OCI-LY7 (cell line): ENCODE data around the gene LRFN5. TPM values are rescaled to one million over a fixed set of nuclear protein-coding genes. Genes with fewer than 3 reads are reported as not detected.

ENCODE experiments used
- BruUV-seq: library from RNA; stranded (reverse); fragments of 400-500 nt; replicated peaks from 2 replicates; lab custom pipeline; 2021; lab: Mats Ljungman, UMichigan
- CTCF ChIA-PET: fragments of 300-600 bp; sonication (Branson Sonifier 250); formaldehyde crosslinking; loops from one replicate; lab custom pipeline; 2022; ENCODE audit warnings: antibody characterized with exemption; ENCODE audit not compliant: unreplicated experiment; lab: Charles Lee
- POLR2A ChIA-PET: fragments of 300-600 bp; sonication (Branson Sonifier 250); formaldehyde crosslinking; loops from one replicate; lab custom pipeline; 2022; ENCODE audit warnings: antibody characterized with exemption; lab: Charles Lee
- DNase-seq: peaks from one replicate; pipeline ENCODE4 v3.0.0-alpha.2; 2015; ENCODE audit warnings: low spot score
- H2AFZ ChIP-seq: fragments of 200-600 bp; sonication (generic), shearing (Covaris generic); 2 replicates; pipeline ENCODE4 v1.6.1; 2014; ENCODE audit warnings: mild to moderate bottlenecking, antibody characterized with exemption, low read length, moderate library complexity
- H3K27ac ChIP-seq: fragments of 200-600 bp; sonication (generic); 2 replicates; pipeline ENCODE4 v1.5.1; 2014; ENCODE audit warnings: mixed run types, low read depth, mild to moderate bottlenecking, moderate library complexity, low read length, inconsistent platforms; ENCODE audit not compliant: poor library complexity, severe bottlenecking
- H3K36me3 ChIP-seq: fragments of 200-600 bp; sonication (generic); 2 replicates; pipeline ENCODE4 v1.6.1; 2014; ENCODE audit warnings: mild to moderate bottlenecking, antibody characterized with exemption, low read length, moderate library complexity, mixed read lengths; ENCODE audit not compliant: insufficient read depth
- H3K4me1 ChIP-seq: fragments of 200-600 bp; sonication (generic); 2 replicates; pipeline ENCODE4 v1.5.1; 2014; ENCODE audit warnings: mild to moderate bottlenecking, low read length; ENCODE audit not compliant: insufficient read depth, poor library complexity, severe bottlenecking
- H3K4me2 ChIP-seq: fragments of 200-600 bp; sonication (generic); 2 replicates; pipeline ENCODE4 v1.6.1; 2014; ENCODE audit warnings: mild to moderate bottlenecking, low read length
- H3K4me3 ChIP-seq: fragments of 200-600 bp; sonication (generic); 2 replicates; pipeline ENCODE4 v1.5.1; 2014; ENCODE audit warnings: mild to moderate bottlenecking, low read depth, low read length; ENCODE audit not compliant: poor library complexity, severe bottlenecking
- H3K79me2 ChIP-seq: fragments of 200-600 bp; sonication (generic); 2 replicates; pipeline ENCODE4 v1.6.1; 2016; ENCODE audit warnings: low read depth, mild to moderate bottlenecking, low read length, moderate library complexity, mixed read lengths; ENCODE audit not compliant: insufficient read depth
- H3K9me2 ChIP-seq: fragments of 200-600 bp; sonication (generic); 2 replicates; pipeline ENCODE4 v1.6.1; 2016; ENCODE audit warnings: mild to moderate bottlenecking, low read length, mixed read lengths; ENCODE audit not compliant: insufficient read depth
- H3K9me3 ChIP-seq: fragments of 200-600 bp; sonication (generic); 2 replicates; pipeline ENCODE4 v1.6.1; 2014; ENCODE audit warnings: mild to moderate bottlenecking, mixed run types, low read length, mixed read lengths
- H4K20me1 ChIP-seq: fragments of 200-600 bp; sonication (generic); 2 replicates; pipeline ENCODE4 v1.6.1; 2014; ENCODE audit warnings: mild to moderate bottlenecking, antibody characterized with exemption, low read length, moderate library complexity, mixed read lengths; ENCODE audit not compliant: insufficient read depth
- CTCF ChIP-seq: fragments of 200-600 bp; sonication (generic); conservative IDR thresholded peaks from 2 replicates; pipeline ENCODE4 v1.5.1; 2014; ENCODE audit warnings: mild to moderate bottlenecking, antibody characterized with exemption, low read length, moderate library complexity, mixed read lengths
- EZH2phosphoT487 ChIP-seq: fragments of 200-600 bp; sonication (generic); IDR thresholded peaks from 2 replicates; pipeline ENCODE4 v1.6.1; 2018; ENCODE audit warnings: low read depth, borderline replicate concordance, mild to moderate bottlenecking, mixed run types, antibody characterized with exemption, low read length, moderate library complexity, mixed read lengths
- intact Hi-C: fragments of 100-400 bp; cut with micrococcal nuclease; formaldehyde crosslinking; loops from one replicate; pipeline ENCODE4 v1.10.0; 2022; ENCODE audit not compliant: unreplicated experiment
- total RNA-seq, 2 experiments: library from RNA; depleted of rRNA in 1 of 2; stranded (reverse); fragments of >200 nt in 1 of 2; shearing (Covaris generic) in 1 of 2; gene quantifications; 2 replicates each; pipeline ENCODE4 v1.2.3, GENCODE V29; 2014 to 2022

Gene LRFN5
- total RNA-seq, 2 experiments from 2014 or later = not detected

- CTCF ChIA-PET = no interaction called here
- no peaks in the 10 kb centered on the region for H3K4me1 ChIP-seq
- TF ChIP-seq EZH2phosphoT487 = no peak
- TF ChIP-seq CTCF = no peak
- H4K20me1 ChIP-seq = no peaks in the 10 kb centered on the region
- no peaks in the 10 kb centered on the region for H3K79me2 ChIP-seq
- no peak overlapping the region for H2AFZ ChIP-seq
- no peak overlapping the region for H3K4me2 ChIP-seq
- no peak overlapping the region for H3K4me3 ChIP-seq
- intact Hi-C loops = no loop called here
- no peaks in the 10 kb centered on the region for H3K9me2 ChIP-seq
- H3K9me3 ChIP-seq = no peaks in the 10 kb centered on the region
- no peak for DNase-seq
- POLR2A ChIA-PET = no interaction called here
- no peak overlapping the region for H3K27ac ChIP-seq
- no TSS peak for BruUV-seq
- no peaks in the 10 kb centered on the region for H3K36me3 ChIP-seq
Observed at GRCh38 chr14:41642367-41642766, 35.7 kb downstream of the LRFN5 start.

- intact Hi-C loops = no loop called here
- Histone ChIP-seq H3K79me2 (no peaks in the 10 kb centered on the region), H3K4me3 (no peak overlapping the region), H3K9me2 (no peaks in the 10 kb centered on the region), H3K9me3 (no peaks in the 10 kb centered on the region), H3K4me2 (no peak overlapping the region), H3K4me1 (no peaks in the 10 kb centered on the region), H3K27ac (no peak overlapping the region), H4K20me1 (no peaks in the 10 kb centered on the region), H3K36me3 (no peaks in the 10 kb centered on the region), H2AFZ (no peak overlapping the region)
- CTCF ChIA-PET = no interaction called here
- TF ChIP-seq EZH2phosphoT487 (no peak), CTCF (no peak)
- no peak for DNase-seq
- BruUV-seq = no TSS peak
- POLR2A ChIA-PET = interaction anchor here (0.7 kb wide), 1 partner anchor 20 kb away, joined by 4 read pairs; no protein-coding TSS in a partner anchor
Observed at GRCh38 chr14:41642789-41643188, 36.1 kb downstream of the LRFN5 start.

- POLR2A ChIA-PET = interaction anchor here (0.7 kb wide), 1 partner anchor 144 kb away, joined by 3 read pairs; no protein-coding TSS in a partner anchor
- BruUV-seq = no TSS peak
- no peaks in the 10 kb centered on the region for H3K9me2 ChIP-seq
- H3K27ac ChIP-seq = no peak overlapping the region
- no peaks in the 10 kb centered on the region for H3K79me2 ChIP-seq
- TF ChIP-seq CTCF (no peak), EZH2phosphoT487 (no peak)
- H3K36me3 ChIP-seq = no peaks in the 10 kb centered on the region
- H4K20me1 ChIP-seq = no peaks in the 10 kb centered on the region
- H3K4me3 ChIP-seq = no peak overlapping the region
- no peaks in the 10 kb centered on the region for H3K9me3 ChIP-seq
- CTCF ChIA-PET = no interaction called here
- DNase-seq = no peak
- no peak overlapping the region for H3K4me2 ChIP-seq
- H2AFZ ChIP-seq = no peak overlapping the region
- intact Hi-C loops = no loop called here
- H3K4me1 ChIP-seq = no peaks in the 10 kb centered on the region
Observed at GRCh38 chr14:41644606-41645005, 37.9 kb downstream of the LRFN5 start.
